ENCODE data around the gene TBRG1.

The TBRG1 gene

GRCh38 chr11:124618863-124619262, 3.8 kb upstream of the TBRG1 start:
- peak; percentile 13 for DNase-seq (ENCODE audit: low spot score)

DNA sequence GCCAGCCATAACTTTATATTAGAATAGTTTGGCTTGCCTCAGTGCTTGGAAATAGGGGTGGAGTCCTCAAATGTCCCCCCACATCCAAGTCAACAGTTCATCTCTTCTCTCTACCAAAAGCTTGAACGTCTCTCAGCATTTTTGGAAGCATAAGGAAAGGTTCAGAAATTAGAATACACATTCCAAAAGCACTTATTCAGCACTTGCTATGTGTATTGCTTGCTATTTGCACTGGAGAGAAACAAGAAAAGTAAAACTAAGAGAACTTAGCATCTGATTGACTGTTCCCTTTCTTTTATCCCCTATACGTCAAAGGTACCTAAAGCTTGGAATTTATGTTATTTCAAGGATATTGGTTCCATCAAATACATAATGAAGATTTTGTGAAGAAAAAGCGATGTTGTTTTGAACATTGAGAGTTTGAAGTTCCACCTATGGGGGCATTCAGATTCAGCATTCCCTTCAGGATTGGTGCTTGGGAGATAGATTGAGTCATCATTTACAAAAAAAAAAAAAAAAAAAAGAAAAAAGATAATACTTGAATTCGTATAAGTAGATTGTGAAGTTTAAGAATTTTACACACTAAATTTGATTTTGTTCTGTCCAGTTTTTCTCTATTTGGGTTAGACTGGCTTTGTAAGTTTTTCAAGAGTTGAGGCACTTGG, 1.3 kb downstream of the TBRG1 start:
- DNase-seq (ENCODE audit: low spot score), result peak; percentile 52

- no peak for DNase-seq (ENCODE audit: low spot score)
Measured at GRCh38 chr11:124625504-124626168, 3.0 kb downstream of the TBRG1 start.

DNA sequence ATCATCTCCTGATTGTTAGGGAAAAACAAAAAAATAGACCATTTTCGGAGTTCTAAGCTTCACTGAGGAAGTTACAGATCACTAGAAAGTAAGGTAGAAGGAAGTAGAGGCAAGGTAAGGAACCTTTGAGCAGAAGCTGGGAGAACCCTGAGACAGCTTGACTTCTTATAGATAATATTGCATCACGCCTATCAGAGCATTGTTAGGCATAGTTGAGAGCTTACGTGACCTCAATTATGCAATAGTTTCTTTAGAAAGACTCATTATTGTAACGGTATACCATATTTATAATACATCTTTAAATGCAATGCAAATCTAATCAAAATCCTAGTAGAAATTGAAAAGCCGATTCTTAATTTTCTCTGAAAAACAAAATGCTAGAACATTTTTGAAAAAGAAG, 4.9 kb downstream of the TBRG1 start:
- DNase-seq (ENCODE audit: low spot score), result no peak

DNA sequence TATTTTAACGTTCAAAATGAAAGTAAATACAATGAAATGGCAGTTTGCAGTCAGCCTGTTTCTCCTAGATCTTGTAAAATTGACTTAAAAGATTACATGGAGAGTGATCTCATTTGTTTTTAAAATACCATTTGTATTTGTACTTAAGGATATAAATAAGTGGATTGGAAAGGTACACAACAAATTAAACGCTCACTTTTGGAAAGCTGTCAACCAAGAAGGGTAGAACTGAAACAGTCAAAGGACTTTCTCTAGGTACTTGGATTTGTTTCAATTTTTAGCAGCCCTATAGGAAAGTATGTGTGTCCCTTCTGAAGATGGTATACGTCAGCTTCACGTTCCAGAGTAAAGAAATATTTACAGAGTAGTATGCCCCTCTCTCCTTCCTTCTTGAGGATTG, 7.3 kb downstream of the TBRG1 start:
- DNase-seq (ENCODE audit: low spot score), result no peak

GRCh38 chr11:124633355-124633754, 10.7 kb downstream of the TBRG1 start:
- peak; percentile 34 for DNase-seq (ENCODE audit: low spot score)

DNA sequence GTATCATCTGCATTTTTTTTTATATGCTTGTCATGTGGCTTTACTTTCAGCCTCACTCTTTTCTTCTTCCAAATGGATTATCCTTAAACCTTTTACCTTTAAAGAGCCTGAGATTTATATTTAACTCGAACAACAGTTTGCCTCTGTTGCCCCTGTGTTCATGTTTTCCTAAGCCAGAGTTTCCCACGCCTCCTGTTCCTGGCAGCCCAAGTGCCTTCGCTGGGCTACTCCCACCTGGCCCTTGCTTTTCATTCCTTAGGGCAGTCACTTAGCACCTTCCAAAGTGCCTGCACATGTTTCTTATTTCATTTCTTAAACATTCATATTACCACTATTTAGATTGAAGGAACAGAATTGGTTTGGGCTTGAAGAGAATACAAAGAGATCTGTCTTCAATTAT, 13.3 kb downstream of the TBRG1 start:
- DNase-seq (ENCODE audit: low spot score), result no peak

DNA sequence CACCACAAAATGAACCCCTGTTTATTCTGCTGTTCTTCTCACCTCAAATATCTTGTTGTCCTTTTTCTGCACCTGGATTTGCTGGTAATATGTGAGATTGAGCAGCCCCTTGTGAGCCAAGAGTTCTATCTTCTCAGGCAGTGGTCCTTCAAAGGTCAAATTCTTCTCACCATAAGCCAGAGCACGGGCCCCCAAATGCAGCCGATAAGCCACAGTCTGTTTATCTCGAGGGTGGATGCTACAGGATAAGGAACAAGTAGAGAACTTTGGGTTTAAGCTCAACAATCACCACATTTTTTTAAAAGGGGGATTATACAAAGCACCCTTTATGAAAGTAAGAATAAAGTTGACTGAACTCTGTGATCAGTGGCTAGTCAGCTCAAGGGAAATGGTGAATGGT, 15.8 kb downstream of the TBRG1 start:
- DNase-seq (ENCODE audit: low spot score), result no peak

DNA sequence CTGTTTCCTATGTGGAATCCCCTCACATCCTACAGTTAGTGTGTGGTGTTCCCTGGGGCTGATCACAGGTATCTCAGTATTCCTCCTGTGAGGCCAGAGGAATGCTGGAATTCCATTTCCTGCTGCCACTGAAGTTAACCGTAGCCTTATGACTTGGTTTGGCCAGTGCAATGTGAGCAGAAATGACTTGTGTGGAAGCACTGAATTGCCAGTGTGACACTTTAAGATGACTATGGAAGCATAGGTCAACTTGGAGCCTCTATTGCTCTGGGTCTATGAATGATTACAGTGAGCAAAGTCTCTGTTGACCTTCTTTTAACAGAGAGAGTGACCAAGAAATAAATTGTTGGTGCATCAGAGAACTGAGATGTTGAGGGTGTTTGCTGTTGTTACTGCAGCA, 16.5 kb downstream of the TBRG1 start:
- no peak for DNase-seq (ENCODE audit: low spot score)

GRCh38 chr11:124640666-124641065, 18.0 kb downstream of the TBRG1 start:
- DNase-seq (ENCODE audit: low spot score), result peak; percentile 32

- DNase-seq (ENCODE audit: low spot score), result no peak
Measured at GRCh38 chr11:124642628-124643027, 20.0 kb downstream of the TBRG1 start.

DNA sequence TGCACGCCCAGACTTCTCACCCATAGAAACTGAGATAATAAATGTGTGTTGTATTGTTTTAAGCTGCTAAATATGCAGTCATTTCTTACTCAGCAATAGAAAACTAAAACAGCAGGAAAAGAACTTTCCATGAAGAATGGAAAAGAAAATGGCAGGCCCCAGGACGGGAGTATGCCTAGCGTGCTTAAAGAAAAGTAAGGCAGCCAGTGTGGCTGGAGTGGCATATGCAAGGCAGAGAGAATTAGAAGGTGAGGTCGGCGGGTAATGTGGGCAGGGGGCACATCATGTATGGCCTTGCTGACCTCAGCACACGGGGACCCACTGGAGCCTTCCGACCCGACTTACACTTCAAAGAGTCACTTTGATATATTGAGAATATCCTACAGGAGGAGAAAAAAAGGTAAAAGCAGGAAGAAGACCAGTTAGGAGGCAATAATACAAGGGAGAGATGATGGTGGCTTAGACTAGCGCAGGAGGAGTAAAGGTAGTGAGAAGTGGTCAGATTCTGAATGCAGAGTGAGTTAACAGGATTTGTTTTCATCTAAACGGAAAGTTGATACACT, 20.5 kb downstream of the TBRG1 start:
- DNase-seq (ENCODE audit: low spot score), result no peak

DNA sequence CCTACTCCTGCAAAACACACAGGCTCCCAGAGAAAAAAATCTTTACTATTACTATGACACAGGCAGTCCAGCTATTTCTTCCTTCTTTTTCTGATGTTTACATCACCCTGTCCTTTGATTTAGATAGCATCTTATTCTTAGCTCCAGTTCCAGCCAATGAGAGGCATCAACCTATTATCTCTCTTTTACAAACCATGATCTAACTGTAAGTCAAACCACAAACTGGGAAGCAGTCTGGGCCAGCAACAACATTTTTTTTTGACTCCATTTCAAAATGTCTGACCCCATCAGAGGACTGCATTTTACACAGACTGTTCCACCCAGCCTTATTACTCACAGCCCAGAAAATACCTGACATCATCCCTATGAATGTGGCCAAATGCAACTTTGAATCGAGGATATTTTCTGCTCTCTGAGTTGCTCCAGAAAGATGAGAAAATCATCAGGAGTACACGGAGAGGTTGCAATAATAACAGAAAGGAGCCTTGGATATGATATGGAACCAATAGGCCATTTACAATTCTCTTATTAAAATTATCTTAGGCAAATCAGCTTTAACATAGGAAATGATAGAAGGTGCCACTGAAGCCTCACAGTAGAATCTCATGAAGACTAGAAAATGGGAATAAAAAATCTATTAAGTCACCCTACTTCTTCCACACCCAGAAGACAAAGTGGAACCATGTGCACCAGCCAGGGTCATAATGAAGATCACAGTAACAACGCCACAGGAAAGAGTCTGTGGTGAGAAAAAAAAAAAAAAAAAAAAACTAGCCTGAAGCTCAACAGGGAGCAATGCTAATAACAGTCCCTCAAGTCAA, 21.2 kb downstream of the TBRG1 start:
- DNase-seq (ENCODE audit: low spot score), result no peak

- DNase-seq (ENCODE audit: low spot score), result peak; percentile 87
Measured at GRCh38 chr11:124644426-124645280, 22.0 kb downstream of the TBRG1 start.

DNA sequence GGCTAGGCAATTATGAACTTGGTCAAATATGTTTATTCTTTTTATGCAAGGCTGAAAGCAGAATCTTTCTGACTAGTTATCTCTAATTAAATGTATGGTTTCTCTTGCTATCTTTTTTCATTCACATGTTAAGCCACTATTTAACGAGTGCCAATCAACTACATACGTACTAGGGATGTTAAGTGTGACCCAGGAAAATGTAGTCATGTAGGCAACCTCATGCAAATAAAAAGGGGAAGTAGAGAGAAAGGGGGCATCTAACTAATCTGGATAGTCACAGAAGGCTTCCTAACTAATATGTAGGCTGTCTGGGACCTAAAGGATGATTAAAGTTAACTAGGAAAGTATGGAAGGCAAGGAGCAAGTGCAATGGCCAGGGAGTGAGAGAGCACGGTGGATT, 23.5 kb downstream of the TBRG1 start:
- DNase-seq (ENCODE audit: low spot score), result no peak

GRCh38 chr11:124648610-124649009, 25.9 kb downstream of the TBRG1 start:
- no peak for DNase-seq (ENCODE audit: low spot score)

- DNase-seq (ENCODE audit: low spot score), result no peak
Measured at GRCh38 chr11:124656774-124657630, 34.3 kb downstream of the TBRG1 start.

GRCh38 chr11:124657904-124658303, 35.2 kb downstream of the TBRG1 start:
- DNase-seq (ENCODE audit: low spot score), result no peak

DNA sequence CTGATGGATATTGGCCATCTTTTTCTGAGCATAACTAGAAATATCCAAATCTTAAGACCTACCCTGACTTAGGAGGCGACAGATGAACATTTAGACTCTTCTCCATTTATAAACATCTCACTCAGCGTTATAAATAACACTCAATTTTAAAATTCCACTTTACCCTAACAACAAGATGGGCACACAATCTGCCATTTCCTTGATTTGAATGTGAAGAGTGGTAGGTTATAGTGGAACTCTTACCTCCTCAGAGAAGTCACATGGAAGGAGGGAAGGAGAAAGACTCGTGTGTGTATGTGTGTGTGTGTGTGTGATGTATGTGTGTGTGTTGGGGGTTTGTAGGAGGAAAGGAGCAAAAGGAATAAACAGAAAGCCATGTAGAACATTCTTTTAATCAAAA, 35.8 kb downstream of the TBRG1 start:
- no peak for DNase-seq (ENCODE audit: low spot score)

GRCh38 chr11:124658986-124659385, 36.3 kb downstream of the TBRG1 start:
- no peak for DNase-seq (ENCODE audit: low spot score)

GRCh38 chr11:124661553-124661952, 38.9 kb downstream of the TBRG1 start:
- DNase-seq (ENCODE audit: low spot score), result no peak
